22Rv1 (cell line): ENCODE results near the gene PCMT1.

Experiments used
- CTCF ChIP-seq: fragments of 450-650 bp; IDR thresholded peaks from 2 replicates; pipeline ENCODE4 v1.5.1; 2017; ENCODE audit warnings: mild to moderate bottlenecking
- ZFX ChIP-seq: fragments of 450-650 bp; IDR thresholded peaks from 2 replicates; pipeline ENCODE4 v1.6.1; 2017; ENCODE audit warnings: antibody characterized with exemption, borderline replicate concordance

- TF ChIP-seq CTCF (no peak), ZFX (no peak)
These were observed 14.6 kb upstream of the PCMT1 start for GRCh38 chr6:149734915-149735314.
